Calu3 (cell line): Measurements from ENCODE around the gene HSPB1. TPM values are rescaled to one million over a fixed set of nuclear protein-coding genes. Genes with fewer than 3 reads are reported as not detected.
A peak's percentile ranks its signal among the peaks of the same experiment; 100 is the strongest.

ENCODE experiments used
- BruUV-seq: library from RNA; stranded (reverse); fragments of 400-500 nt; replicated peaks from 2 replicates; lab custom pipeline; 2021; lab: Mats Ljungman, UMichigan
- CTCF ChIA-PET: fragments of 300-600 bp; sonication (Branson Sonifier 250); formaldehyde crosslinking; loops from one replicate; lab custom pipeline; 2022; ENCODE audit warnings: antibody characterized with exemption; lab: Charles Lee
- DNase-seq: peaks from one replicate; pipeline ENCODE4 v3.0.0; 2022
- H3K27ac Mint-ChIP-seq: one replicate; pipeline ENCODE4 v1.8.0; 2022; ENCODE audit warnings: mixed read lengths; ENCODE audit not compliant: unreplicated experiment
- H3K27me3 Mint-ChIP-seq: one replicate; pipeline ENCODE4 v1.8.0; 2022; ENCODE audit warnings: mixed read lengths; ENCODE audit not compliant: unreplicated experiment
- H3K36me3 Mint-ChIP-seq: one replicate; pipeline ENCODE4 v1.8.0; 2022; ENCODE audit warnings: mild to moderate bottlenecking, moderate library complexity, mixed read lengths; ENCODE audit not compliant: insufficient read depth, unreplicated experiment
- H3K4me1 Mint-ChIP-seq: one replicate; pipeline ENCODE4 v1.8.0; 2022; ENCODE audit warnings: mild to moderate bottlenecking, low read depth, mixed read lengths; ENCODE audit not compliant: unreplicated experiment
- H3K4me3 Mint-ChIP-seq: one replicate; pipeline ENCODE4 v1.8.0; 2022; ENCODE audit warnings: mild to moderate bottlenecking, low read depth, moderate library complexity, mixed read lengths; ENCODE audit not compliant: unreplicated experiment
- H3K9me3 Mint-ChIP-seq: one replicate; pipeline ENCODE4 v1.8.0; 2022; ENCODE audit warnings: low read depth, mixed read lengths; ENCODE audit not compliant: unreplicated experiment
- CTCF ChIP-seq: fragments of 200-600 bp; IDR thresholded peaks from one replicate; pipeline ENCODE4 v1.8.0; 2022; ENCODE audit warnings: antibody characterized with exemption; ENCODE audit not compliant: unreplicated experiment
- intact Hi-C: fragments of 100-400 bp; cut with micrococcal nuclease; formaldehyde crosslinking; loops from one replicate; pipeline ENCODE4 v1.10.0; 2022; ENCODE audit not compliant: unreplicated experiment
- total RNA-seq: library from RNA; stranded (reverse); gene quantifications from 2 replicates; pipeline ENCODE4 v1.2.3, GENCODE V29; 2022

The HSPB1 gene
- total RNA-seq, 1 experiment from 2014 or later, result 72.7 TPM

- Mint-ChIP-seq H3K9me3 (no peaks in the 10 kb centered on the region), H3K36me3 (peaks cover 40% of the 10 kb centered on the region), H3K27ac (peak overlapping the region; percentile 11), H3K27me3 (no peaks in the 10 kb centered on the region), H3K4me3 (peak overlapping the region; percentile 66), H3K4me1 (peaks cover 17% of the 10 kb centered on the region)
- intact Hi-C loops, result loop anchor here (2.0 kb wide), 1 partner anchor 29 kb away; no protein-coding TSS in a partner anchor
- CTCF ChIA-PET, result interaction anchor here (2.6 kb wide), 1 partner anchor 26 kb away, joined by 11 read pairs; no protein-coding TSS in a partner anchor
- peak; percentile 92 for DNase-seq
- no peak for TF ChIP-seq CTCF
- no TSS peak for BruUV-seq
Measured at GRCh38 chr7:76317782-76318487, 15.5 kb downstream of the HSPB1 start.

- Mint-ChIP-seq H3K27ac (peak overlapping the region; percentile 11), H3K27me3 (no peaks in the 10 kb centered on the region), H3K4me1 (peaks cover 16% of the 10 kb centered on the region), H3K4me3 (peak overlapping the region; percentile 66), H3K9me3 (no peaks in the 10 kb centered on the region), H3K36me3 (peaks cover 40% of the 10 kb centered on the region)
- intact Hi-C loops, result loop anchor here (2.0 kb wide), 1 partner anchor 28 kb away; no protein-coding TSS in a partner anchor
- BruUV-seq, result TSS peak; percentile 66
- peak; percentile 62 for DNase-seq
- no peak for TF ChIP-seq CTCF
- CTCF ChIA-PET, result interaction anchor here (2.6 kb wide), 1 partner anchor 27 kb away, joined by 11 read pairs; no protein-coding TSS in a partner anchor
Measured at GRCh38 chr7:76318488-76319353, 16.2 kb downstream of the HSPB1 start.

GRCh38 chr7:76325092-76325491 is 22.6 kb downstream of the HSPB1 start:
- DNase-seq, result no peak
- no peak for TF ChIP-seq CTCF
- intact Hi-C loops, result no loop called here
- Mint-ChIP-seq H3K4me3 (no peak overlapping the region), H3K36me3 (peaks cover 49% of the 10 kb centered on the region), H3K4me1 (no peaks in the 10 kb centered on the region), H3K9me3 (no peaks in the 10 kb centered on the region), H3K27ac (no peak overlapping the region), H3K27me3 (no peaks in the 10 kb centered on the region)
- BruUV-seq, result no TSS peak
- CTCF ChIA-PET, result interaction anchor here (0.7 kb wide), 1 partner anchor 94 kb away, joined by 4 read pairs; no protein-coding TSS in a partner anchor

GRCh38 chr7:76325811-76326210 is 23.3 kb downstream of the HSPB1 start:
- no peak overlapping the region for H3K4me3 Mint-ChIP-seq
- CTCF ChIA-PET, result no interaction called here
- no peaks in the 10 kb centered on the region for H3K4me1 Mint-ChIP-seq
- peaks cover 48% of the 10 kb centered on the region for H3K36me3 Mint-ChIP-seq
- no peaks in the 10 kb centered on the region for H3K9me3 Mint-ChIP-seq
- H3K27ac Mint-ChIP-seq, result no peak overlapping the region
- BruUV-seq, result no TSS peak
- no peak for DNase-seq
- no peaks in the 10 kb centered on the region for H3K27me3 Mint-ChIP-seq
- intact Hi-C loops, result no loop called here
- no peak for TF ChIP-seq CTCF
